Lung (tissue), 12 donors: ENCODE results near the gene FCRLB. TPM values are rescaled to one million over a fixed set of nuclear protein-coding genes. Genes with fewer than 3 reads are reported as not detected.

Source experiments
- ATAC-seq: fragments of 200-7000 bp; cut with Tn5 transposase; one replicate; pipeline ENCODE4 v1.9.1; 2020; ENCODE audit warnings: moderate number of reproducible peaks; ENCODE audit not compliant: insufficient read depth, low FRiP score
- DNase-seq, 3 donors: peaks; one replicate each; pipeline ENCODE4 v3.0.0-alpha.2; 2013 to 2017
- H3K27ac ChIP-seq, 2 donors: one replicate each; pipeline ENCODE4 v1.5.1; 2013; ENCODE audit warnings: mild to moderate bottlenecking in 2 of 2, moderate library complexity in 2 of 2, control low read depth in 1 of 2, inconsistent platforms in 1 of 2, low read depth in 1 of 2, low read length in 1 of 2
- H3K27me3 ChIP-seq, 3 donors: one replicate each; pipeline ENCODE4 v1.5.1; 2013; ENCODE audit warnings: low read length in 2 of 3; ENCODE audit not compliant: control insufficient read depth in 3 of 3, insufficient read depth in 3 of 3
- H3K36me3 ChIP-seq, 4 donors: one replicate each; pipeline ENCODE4 v1.5.1; 2013; ENCODE audit warnings: low read length in 4 of 4, mild to moderate bottlenecking in 1 of 4, moderate library complexity in 1 of 4; ENCODE audit not compliant: control insufficient read depth in 4 of 4, insufficient read depth in 4 of 4
- H3K4me1 ChIP-seq, 5 donors: one replicate each; pipeline ENCODE4 v1.5.1; 2013; ENCODE audit warnings: low read length in 5 of 5, mild to moderate bottlenecking in 2 of 5, moderate library complexity in 1 of 5; ENCODE audit not compliant: control insufficient read depth in 5 of 5, insufficient read depth in 5 of 5
- H3K4me3 ChIP-seq: one replicate; pipeline ENCODE4 v1.5.1; 2013; ENCODE audit warnings: mild to moderate bottlenecking, control low read depth, moderate library complexity
- H3K9ac ChIP-seq, 2 donors: one replicate each; pipeline ENCODE4 v1.5.1; 2013; ENCODE audit warnings: low read length in 2 of 2, control low read depth in 1 of 2; ENCODE audit not compliant: insufficient read depth in 1 of 2
- H3K9me3 ChIP-seq, 4 donors: one replicate each; pipeline ENCODE4 v1.5.1; 2013; ENCODE audit warnings: low read length in 3 of 4, mild to moderate bottlenecking in 1 of 4, moderate library complexity in 1 of 4; ENCODE audit not compliant: control insufficient read depth in 4 of 4, insufficient read depth in 3 of 4
- WGBS, 2 donors: extraction: QIAGEN DNeasy Blood & Tissue Kit; methylation state at CpG; one replicate each; pipeline ENCODE4 v1.1.7; 2013; 5-methylcytosine and 5-hydroxymethylcytosine counted together
- polyA plus RNA-seq, 2 donors: library from polyadenylated mRNA; stranded (reverse); fragments of 200-250 nt; gene quantifications; one replicate each; pipeline ENCODE4 v1.2.1, GENCODE V29; 2013
- total RNA-seq, 2 donors: library from RNA; depleted of rRNA in 1 of 2; stranded (reverse); fragments of >200 nt in 1 of 2; gene quantifications; one replicate each; pipeline ENCODE4 v1.2.1, GENCODE V29; 2014 to 2021
- TF ChIP-seq, protein P1 (sequence below): IDR thresholded peaks from 2 replicates; pipeline ENCODE4 v1.5.1; 2012; ENCODE audit warnings: mild to moderate bottlenecking; ENCODE audit errors: control extremely low read depth, extremely low read depth
- donor health status: control.
- donor health status: control.
- donor health status: Bipolar disorder and iron deficiency.
- donor health status: healthy.
- donor health status: DM: yes; HTN: yes; CAD: no.

FCRLB gene
- total and polyA plus RNA-seq, 4 donors: 0.34 to 0.90 (median 0.72) TPM

DNA sequence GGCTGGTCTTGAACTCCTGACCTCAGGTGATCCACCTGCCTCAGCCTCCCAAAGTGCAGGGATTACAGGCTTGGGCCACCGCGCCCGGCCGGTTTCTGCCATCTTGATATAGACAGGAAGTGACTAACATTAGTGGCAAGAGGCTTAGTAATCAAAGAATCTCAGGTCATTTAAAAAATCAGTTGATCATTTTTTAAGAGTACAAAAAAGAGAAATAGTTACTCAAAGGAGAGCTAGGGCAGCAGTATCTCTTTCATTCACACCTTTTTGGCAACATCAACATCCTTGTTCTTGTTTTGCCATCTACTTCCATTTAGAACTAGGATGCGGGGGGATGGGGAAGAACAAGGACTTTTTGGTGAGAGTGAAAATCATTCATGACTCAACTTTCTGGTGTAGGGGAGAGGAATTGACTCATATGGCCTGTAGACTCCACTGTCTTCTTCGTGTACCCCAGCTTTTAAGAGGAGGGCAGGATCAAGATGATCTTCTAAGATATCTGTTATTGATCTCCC lies 8.8 kb downstream of the FCRLB start:
- 56 to 77% methylated on average over 6 of the region's 6 CpGs for WGBS, 2 donors
- TF ChIP-seq, protein P1, sequence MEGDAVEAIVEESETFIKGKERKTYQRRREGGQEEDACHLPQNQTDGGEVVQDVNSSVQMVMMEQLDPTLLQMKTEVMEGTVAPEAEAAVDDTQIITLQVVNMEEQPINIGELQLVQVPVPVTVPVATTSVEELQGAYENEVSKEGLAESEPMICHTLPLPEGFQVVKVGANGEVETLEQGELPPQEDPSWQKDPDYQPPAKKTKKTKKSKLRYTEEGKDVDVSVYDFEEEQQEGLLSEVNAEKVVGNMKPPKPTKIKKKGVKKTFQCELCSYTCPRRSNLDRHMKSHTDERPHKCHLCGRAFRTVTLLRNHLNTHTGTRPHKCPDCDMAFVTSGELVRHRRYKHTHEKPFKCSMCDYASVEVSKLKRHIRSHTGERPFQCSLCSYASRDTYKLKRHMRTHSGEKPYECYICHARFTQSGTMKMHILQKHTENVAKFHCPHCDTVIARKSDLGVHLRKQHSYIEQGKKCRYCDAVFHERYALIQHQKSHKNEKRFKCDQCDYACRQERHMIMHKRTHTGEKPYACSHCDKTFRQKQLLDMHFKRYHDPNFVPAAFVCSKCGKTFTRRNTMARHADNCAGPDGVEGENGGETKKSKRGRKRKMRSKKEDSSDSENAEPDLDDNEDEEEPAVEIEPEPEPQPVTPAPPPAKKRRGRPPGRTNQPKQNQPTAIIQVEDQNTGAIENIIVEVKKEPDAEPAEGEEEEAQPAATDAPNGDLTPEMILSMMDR: no peak
- peaks cover 0 to 12% (median 5%) of the 10 kb centered on the region in 3 donors for H3K27me3 ChIP-seq
- H3K9me3 ChIP-seq: no peaks in the 10 kb centered on the region
- DNase-seq (no peak), ATAC-seq (no peak)
- no peak overlapping the region for H3K4me3 ChIP-seq
- peaks cover 0 to 9% (median 0%) of the 10 kb centered on the region in 5 donors for H3K4me1 ChIP-seq
- no peaks in the 10 kb centered on the region for H3K36me3 ChIP-seq
- H3K9ac ChIP-seq: no peak overlapping the region
- H3K27ac ChIP-seq: no peak overlapping the region

DNA sequence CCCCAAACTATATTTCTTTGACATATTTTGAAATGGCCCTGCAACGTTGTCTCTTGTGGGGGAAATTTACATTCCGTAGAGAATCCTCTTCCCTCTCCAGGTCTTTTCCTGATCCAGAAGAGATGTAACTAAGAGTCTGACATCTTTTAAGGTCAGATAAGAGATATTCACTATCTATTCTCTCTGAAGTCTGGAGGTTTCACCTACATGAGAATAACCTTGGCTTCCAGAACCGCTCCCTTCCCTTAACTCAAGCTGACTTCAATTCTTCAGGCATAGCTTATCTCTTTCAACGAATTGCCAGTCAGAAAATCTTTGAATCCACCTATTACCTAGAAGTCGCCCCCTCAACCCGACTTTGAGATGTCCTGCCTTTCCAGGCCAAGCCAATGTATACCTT lies 9.9 kb downstream of the FCRLB start:
- no peaks in the 10 kb centered on the region for H3K9me3 ChIP-seq
- H3K27me3 ChIP-seq: peaks cover 0 to 12% (median 8%) of the 10 kb centered on the region in 3 donors
- WGBS, 2 donors: 87 to 96% methylated on average over 6 of the region's 6 CpGs
- no peak overlapping the region for H3K4me3 ChIP-seq
- no peak overlapping the region for H3K9ac ChIP-seq
- no peak for DNase-seq
- H3K4me1 ChIP-seq: peaks cover 0 to 1% (median 0%) of the 10 kb centered on the region in 5 donors
- no peaks in the 10 kb centered on the region for H3K36me3 ChIP-seq
- no peak for ATAC-seq
- TF ChIP-seq, protein P1: no peak
- no peak overlapping the region for H3K27ac ChIP-seq

DNA sequence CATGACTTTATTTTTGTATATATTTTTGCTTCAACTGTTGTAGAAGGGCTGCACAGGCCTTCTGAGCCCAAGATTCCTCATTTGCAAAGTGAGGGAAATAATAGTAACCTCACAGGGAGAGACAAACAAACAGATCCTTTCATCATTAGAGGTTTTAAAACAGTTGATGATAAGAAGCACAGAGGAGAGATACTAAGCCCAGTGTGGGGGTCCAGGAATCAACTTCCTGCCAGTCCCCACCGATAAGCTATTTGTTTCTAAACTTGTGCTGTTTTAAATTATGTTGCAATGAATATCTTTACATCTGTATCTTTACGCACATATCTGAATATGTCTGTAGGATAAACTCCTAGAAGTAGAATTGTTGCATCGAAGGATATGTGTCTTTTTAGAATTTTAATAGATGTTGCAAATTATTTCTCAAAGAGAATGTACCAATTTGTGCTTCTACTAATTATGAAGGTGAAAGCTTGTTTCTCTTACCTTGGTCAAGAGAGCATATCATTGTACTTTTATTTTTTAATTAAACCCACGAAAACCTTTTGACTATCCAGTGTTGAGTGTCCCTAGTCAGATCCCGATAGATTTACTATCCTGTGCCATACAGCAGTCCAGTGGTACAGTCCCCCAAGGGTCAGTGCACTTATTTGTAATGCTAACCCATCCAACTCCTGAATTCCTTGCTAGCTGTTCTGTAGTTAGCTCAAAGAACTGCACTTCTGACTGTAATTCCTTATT lies 10.8 kb downstream of the FCRLB start:
- TF ChIP-seq, protein P1: no peak
- no peak for ATAC-seq
- Histone ChIP-seq H3K4me3 (no peak overlapping the region), H3K9ac (no peak overlapping the region), H3K27ac (no peak overlapping the region), H3K9me3 (no peaks in the 10 kb centered on the region), H3K4me1 (no peaks in the 10 kb centered on the region), H3K36me3 (no peaks in the 10 kb centered on the region), H3K27me3 (peaks cover 0 to 12% (median 8%) of the 10 kb centered on the region in 3 donors)
- WGBS, 2 donors: 74 to 92% methylated on average over 5 of the region's 5 CpGs
- DNase-seq: no peak
